Frontal cortex (tissue), 4 donors: ENCODE results near the gene DLST. TPM values are rescaled to one million over a fixed set of nuclear protein-coding genes. Genes with fewer than 3 reads are reported as not detected.
A peak's percentile ranks its signal among the peaks of the same experiment; 100 is the strongest.

Experiments
- DNase-seq, 2 donors: peaks; one replicate each; pipeline ENCODE4 v3.0.0; 2012; ENCODE audit warnings: low spot score in 2 of 2
- FAIRE-seq: peaks from 2 replicates; lab custom pipeline; 2012; peaks lifted over from hg19 to GRCh38; lab: Jason Lieb, UNC
- total RNA-seq: library from RNA; depleted of rRNA; stranded (reverse); fragments of >200 nt; gene quantifications from one replicate; pipeline ENCODE4 v1.2.3, GENCODE V29; 2014
- donor health status: control.
- donor health status: control.
- donor health status: control.

Gene DLST
- total RNA-seq, 1 donor from 2014 or later, result 28.5 TPM

GRCh38 chr14:74934476-74935359 is 53.0 kb downstream of the DLST start:
- FAIRE-seq (no peak), DNase-seq (no peak)

GRCh38 chr14:74935360-74935680 is 53.6 kb downstream of the DLST start:
- FAIRE-seq (no peak), DNase-seq (no peak)

- DNase-seq, result no peak
- FAIRE-seq, result no peak
Observed at GRCh38 chr14:74936151-74936550, 54.4 kb downstream of the DLST start.

GRCh38 chr14:74936731-74937130 is 55.0 kb downstream of the DLST start:
- FAIRE-seq (no peak), DNase-seq (no peak)

GRCh38 chr14:74937171-74937570 is 55.5 kb downstream of the DLST start:
- DNase-seq, result no peak
- no peak for FAIRE-seq

DNA sequence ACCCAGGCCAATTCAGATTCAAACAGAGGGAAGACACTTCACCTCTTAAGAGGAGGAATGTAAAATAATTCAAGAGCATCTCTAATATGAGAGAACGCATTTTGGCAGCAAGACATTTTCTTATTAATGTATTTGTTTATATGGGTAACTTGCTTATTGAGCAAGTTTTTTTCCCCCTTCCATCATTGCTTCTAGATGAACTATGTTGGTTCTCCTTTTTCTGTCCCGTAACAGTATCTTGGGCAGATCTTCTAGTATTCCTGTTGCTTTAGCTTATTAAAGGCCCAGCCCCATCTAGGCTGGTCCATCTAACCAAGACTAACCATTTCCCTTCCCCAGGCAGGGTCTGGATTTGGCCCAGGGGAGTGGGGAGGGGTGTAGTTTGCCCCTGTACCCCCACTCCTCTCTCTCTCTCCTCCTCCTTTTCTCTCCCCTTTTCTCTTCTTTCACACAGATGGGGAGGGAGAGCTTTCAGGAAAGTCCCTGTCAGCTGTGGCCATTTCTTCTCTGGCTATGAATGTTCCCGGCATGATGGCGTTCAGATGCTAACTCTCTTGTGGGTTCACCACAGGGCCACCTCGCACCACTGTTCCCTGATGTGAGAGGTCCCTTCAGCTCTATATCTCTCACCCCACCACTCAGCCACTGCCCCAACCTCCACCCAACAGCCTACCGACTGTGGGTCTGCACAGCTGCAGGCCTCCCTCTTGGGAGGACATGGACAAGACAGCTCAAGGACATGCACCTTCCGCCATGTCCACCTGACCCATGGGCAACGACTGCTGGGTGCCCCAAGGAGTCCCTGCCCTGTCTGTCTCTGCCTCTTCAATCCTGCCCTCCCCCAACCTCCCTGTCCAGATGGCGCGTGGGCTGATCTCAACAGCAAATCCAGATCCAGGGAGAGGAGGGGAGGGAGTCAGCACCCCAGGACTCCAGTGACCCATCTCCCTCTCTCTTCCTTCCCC is 57.1 kb downstream of the DLST start:
- no peak for FAIRE-seq
- DNase-seq, result no peak

DNA sequence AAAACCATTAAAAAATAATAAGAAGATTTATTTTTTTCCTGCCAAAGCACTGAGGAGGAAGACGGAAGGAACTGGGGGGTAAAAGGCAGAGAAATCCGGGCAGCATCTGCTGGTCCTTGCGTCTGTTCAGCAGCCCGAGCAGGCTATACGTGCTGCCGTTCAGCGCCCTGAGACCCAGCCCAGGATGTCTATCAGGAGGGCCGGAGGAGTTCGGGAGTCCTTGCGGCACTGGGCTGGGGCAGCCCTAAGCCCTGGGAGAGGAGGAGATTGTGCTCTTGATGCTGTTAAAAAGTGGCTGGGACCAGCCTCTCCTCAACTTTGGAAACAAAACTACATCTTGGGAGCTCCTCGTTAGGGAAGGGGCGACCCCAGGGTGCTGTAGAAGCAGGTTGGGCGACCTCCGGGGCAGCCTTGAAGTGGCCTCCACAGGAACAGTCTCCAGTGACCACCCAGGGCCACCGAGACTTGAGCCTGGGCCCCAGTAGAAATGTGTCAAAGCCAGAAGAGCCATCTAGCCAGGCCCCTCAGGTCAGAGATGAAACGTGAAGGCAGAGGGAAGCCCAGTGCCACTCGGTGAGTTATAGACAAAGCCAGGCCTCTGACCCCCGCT is 59.3 kb downstream of the DLST start:
- no peak for FAIRE-seq
- no peak for DNase-seq

- peak in 1 of 2 donors; percentile 69 for DNase-seq
- no peak for FAIRE-seq
Observed at GRCh38 chr14:74941676-74942097, 60.0 kb downstream of the DLST start.

DNA sequence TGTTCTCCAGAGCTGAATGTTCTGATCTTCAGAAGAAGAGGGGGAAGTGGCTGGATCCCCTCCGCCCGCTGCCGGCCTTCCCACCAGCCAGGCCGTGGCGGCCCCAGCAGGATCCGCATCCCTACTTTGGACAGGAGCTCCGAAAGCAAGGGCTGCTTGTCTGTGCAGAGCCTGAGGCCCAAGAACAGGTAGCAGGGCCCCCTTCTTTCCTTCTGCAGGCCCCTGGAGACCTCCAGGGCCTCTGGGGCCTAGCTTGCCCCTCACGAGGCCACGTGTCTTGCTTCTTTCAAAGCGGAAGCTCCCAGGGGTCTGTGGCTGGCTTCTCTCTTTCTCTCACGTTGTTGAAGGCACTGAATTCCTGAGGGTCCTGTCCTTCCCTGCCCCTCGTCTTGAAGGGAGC is 60.5 kb downstream of the DLST start:
- no peak for DNase-seq
- no peak for FAIRE-seq

DNA sequence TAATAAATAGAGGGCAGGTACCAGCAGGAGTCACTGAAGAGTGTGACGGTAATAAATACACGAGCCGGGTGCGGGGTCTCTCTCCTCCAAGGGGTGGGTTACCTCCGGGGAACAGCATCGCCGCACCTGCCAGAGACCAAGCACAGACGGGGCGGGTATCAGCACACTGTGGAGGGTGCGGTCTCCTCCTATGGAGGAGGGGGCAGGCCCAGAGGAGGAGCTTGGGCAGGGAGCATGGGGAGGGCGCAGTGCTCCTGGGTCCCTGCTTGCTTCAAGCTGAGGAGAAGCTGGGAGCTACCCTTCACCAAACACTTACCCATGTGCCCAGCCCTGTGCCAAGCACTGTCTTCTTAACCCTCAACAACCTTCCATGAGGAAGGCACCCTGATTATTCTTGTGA is 60.9 kb downstream of the DLST start:
- no peak for DNase-seq
- FAIRE-seq, result no peak

- FAIRE-seq (no peak), DNase-seq (no peak)
Observed at GRCh38 chr14:74945261-74945851, 63.6 kb downstream of the DLST start.

- FAIRE-seq (no peak), DNase-seq (peak; percentile 76 to 92)
Observed at GRCh38 chr14:74945852-74946658, 64.3 kb downstream of the DLST start.

DNA sequence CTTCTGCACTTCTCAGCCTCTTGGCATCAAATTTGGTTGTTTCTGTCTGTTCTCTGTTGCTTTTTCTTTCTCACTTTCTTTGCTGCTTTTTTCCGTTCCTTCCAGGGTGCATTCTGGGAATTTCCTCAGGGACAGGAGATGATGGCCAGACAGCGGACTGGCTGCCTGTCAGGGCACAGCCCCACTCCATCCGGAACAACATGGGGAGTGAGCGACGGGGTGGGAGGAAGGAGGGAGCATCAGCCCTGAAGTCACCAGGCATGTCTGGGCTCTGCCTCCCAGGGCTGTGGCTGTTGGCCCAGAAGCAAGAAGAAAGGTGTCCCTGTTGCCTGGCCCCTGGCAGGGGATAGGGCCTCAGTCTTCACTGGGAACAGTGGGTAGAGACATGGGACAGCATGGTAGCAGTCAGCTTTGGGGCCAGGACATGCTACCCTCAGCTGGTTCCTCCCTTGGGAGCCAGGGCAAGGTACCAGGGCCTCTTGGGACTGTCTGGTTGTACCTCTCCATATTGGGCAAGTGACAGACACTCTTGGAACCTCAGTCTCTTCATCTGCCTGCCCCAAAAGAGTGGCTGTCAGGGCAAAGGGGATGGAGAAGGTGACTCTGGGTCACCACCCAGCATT is 65.1 kb downstream of the DLST start:
- FAIRE-seq (no peak), DNase-seq (no peak)

DNA sequence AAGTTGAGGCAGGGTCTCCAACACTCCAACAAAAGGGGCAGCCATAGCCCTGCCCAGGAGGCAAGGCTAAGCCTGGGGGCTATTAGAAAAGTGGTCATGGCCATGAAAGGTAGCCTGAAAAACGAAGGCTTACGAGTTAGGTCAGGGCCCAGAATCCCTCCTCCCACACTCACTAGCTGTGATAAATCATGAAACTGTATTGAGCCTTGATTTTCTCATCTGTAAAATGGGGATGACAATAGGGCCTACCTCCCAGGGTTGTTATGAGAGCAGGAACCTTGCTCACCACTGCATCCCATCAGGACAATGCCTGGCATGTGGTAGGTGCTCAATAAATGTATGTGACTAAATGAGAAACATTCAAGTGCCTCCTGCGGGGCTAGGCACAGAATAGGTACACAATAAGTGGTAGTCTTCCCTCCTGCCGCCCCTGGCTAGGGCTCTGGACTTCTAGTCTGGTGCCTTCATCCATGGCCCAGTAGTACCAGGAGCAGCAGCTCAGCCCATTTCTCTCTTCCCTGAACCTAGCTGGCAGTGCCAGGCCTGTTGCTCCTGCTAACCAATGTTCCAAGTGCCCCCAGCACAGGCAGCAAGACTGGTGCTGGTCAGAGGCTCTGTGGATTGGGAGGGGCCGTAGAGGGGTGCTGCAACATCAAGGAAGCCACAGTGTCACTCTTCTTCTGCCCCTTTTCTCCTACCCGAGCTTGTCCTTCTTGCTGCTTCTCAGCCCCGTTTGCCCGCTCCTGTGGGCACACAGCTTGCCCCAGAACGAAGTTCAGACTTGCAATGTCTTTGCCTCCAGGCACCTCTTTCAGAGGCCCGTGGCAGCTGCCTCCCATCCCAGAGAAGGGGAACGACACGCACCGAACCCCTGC is 65.9 kb downstream of the DLST start:
- FAIRE-seq (no peak), DNase-seq (no peak)

DNA sequence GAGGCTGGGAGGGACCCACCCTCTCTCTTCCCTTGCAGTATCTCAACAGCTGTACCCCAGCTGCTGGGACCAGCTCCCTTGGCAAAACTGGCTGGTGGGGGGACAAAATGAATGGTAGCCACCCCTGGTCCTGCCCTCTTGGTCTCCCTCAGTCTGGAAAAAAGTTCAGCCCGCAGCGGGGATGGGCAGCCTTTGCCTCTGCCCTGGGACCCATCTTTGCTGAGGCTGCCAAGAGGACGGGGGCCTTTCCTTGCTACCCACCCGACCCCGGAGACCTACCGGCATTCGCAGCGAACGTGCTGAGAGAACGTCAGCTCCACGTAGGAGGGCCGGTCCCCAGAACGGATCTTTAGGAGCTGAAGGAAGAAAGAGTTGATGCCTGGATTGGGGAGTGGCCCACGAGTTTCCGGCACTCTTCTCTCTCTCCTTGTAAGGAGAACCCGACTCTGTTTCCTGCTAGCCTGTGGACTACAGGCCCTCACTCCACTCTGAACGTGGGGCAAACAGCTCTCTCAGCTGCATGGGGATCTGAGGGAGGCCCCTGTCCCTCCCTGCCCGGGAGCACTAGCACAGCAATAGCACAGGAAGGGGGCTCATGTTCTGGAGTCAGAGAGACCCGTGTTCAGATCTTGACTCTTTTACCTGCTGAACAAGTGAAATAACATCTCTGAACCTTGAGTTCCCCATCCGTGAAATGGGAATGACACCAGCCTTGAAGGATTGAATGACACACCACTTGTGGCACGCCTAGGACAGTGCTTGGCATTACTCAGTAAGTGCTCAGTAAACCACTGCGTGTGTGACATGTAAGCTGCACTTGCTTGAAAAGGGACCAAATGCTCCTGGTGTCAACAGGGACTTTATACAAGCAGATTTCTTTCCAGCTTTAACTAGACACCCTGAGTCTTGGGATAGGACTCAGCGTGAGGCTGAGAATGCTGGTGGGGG is 66.8 kb downstream of the DLST start:
- DNase-seq (no peak), FAIRE-seq (no peak)

DNA sequence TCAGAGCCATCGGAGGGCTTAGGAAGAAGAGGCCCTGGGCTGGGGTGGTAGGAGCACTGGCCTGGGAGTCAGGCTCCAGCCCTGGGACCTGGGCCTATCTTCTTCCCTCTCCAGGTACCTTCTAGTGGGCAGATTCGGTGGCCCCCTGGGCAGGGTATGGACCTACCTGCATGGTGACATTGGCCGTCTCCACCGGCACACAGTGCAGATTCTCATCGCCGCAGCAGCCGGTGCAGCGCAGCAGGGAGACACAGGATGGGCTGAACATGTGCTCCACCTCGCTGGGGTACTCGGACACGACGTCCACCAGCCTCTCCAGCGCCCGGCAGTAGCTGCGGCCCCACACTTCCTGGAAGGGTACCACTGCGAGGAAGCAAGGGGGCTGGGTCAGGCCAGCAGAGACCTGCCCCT is 67.5 kb downstream of the DLST start:
- no peak for DNase-seq

More for the DNA sequence above, 67.5 kb downstream of the DLST start:
- no peak for FAIRE-seq
